ENCODE data around the gene BACH2. TPM values are rescaled to one million over a fixed set of nuclear protein-coding genes. Genes with fewer than 3 reads are reported as not detected.

Gene BACH2
- total RNA-seq, 1 donor from 2014 or later, result 34.1 TPM

GRCh38 chr6:90076511-90077415, 219.9 kb downstream of the BACH2 start:
- no peak for DNase-seq (ENCODE audit: low spot score in 2 of 2, unreplicated experiment in 2 of 2)
- H3K27me3 Mint-ChIP-seq (ENCODE audit: low read depth), result no peaks in the 10 kb centered on the region
- no peaks in the 10 kb centered on the region for H3K36me3 Mint-ChIP-seq
- H3K4me1 Mint-ChIP-seq, result peaks cover 22% of the 10 kb centered on the region
- H3K4me3 Mint-ChIP-seq, result no peak overlapping the region
- no peaks in the 10 kb centered on the region for H3K9me3 Mint-ChIP-seq
- no peak overlapping the region for H3K27ac Mint-ChIP-seq
- no peak for TF ChIP-seq CTCF (IDR thresholded peaks at IDR 0.05; ENCODE audit: unreplicated experiment)

- Mint-ChIP-seq H3K36me3 (no peaks in the 10 kb centered on the region), H3K9me3 (no peaks in the 10 kb centered on the region), H3K27ac (no peak overlapping the region), H3K4me3 (no peak overlapping the region), H3K4me1 (peaks cover 22% of the 10 kb centered on the region), H3K27me3 (ENCODE audit: low read depth) (no peaks in the 10 kb centered on the region)
- no peak for TF ChIP-seq CTCF (IDR thresholded peaks at IDR 0.05; ENCODE audit: unreplicated experiment)
- no peak for DNase-seq (ENCODE audit: low spot score in 2 of 2, unreplicated experiment in 2 of 2)
Observed at GRCh38 chr6:90074161-90074850, 222.3 kb downstream of the BACH2 start.

- no peak for DNase-seq (ENCODE audit: low spot score in 2 of 2, unreplicated experiment in 2 of 2)
- no peak for TF ChIP-seq CTCF (IDR thresholded peaks at IDR 0.05; ENCODE audit: unreplicated experiment)
- H3K9me3 Mint-ChIP-seq, result no peaks in the 10 kb centered on the region
- no peak overlapping the region for H3K27ac Mint-ChIP-seq
- H3K36me3 Mint-ChIP-seq, result no peaks in the 10 kb centered on the region
- H3K4me1 Mint-ChIP-seq, result peaks cover 21% of the 10 kb centered on the region
- no peaks in the 10 kb centered on the region for H3K27me3 Mint-ChIP-seq (ENCODE audit: low read depth)
- no peak overlapping the region for H3K4me3 Mint-ChIP-seq
Observed at GRCh38 chr6:90072935-90073464, 223.6 kb downstream of the BACH2 start.

DNA sequence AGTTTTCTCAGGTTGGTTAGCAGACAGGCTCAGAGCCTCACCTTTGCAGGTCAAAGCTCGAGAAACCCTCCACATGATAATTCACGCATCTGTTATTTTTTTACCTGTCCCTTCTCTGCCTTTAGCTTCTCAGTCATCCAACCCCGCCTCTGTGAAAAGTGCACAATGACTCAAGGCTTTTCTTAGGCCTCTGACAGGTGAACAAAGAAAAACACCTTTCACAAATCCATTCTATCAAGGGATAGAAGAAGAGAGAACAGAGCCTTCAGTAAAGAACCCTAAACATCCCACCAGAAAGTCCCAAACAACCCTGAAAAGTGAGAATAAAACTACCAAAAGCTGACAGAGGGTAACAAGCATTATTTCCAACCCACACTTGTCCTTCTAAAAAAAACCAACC, 224.1 kb downstream of the BACH2 start:
- H3K9me3 Mint-ChIP-seq, result no peaks in the 10 kb centered on the region
- DNase-seq (ENCODE audit: low spot score in 2 of 2, unreplicated experiment in 2 of 2), result no peak
- no peak overlapping the region for H3K27ac Mint-ChIP-seq
- no peak overlapping the region for H3K4me3 Mint-ChIP-seq
- no peaks in the 10 kb centered on the region for H3K36me3 Mint-ChIP-seq
- no peak for TF ChIP-seq CTCF (IDR thresholded peaks at IDR 0.05; ENCODE audit: unreplicated experiment)
- H3K4me1 Mint-ChIP-seq, result peaks cover 20% of the 10 kb centered on the region
- H3K27me3 Mint-ChIP-seq (ENCODE audit: low read depth), result no peaks in the 10 kb centered on the region

- H3K27ac Mint-ChIP-seq, result no peak overlapping the region
- H3K9me3 Mint-ChIP-seq, result peaks cover 4% of the 10 kb centered on the region
- H3K4me3 Mint-ChIP-seq, result no peak overlapping the region
- no peak for TF ChIP-seq CTCF (IDR thresholded peaks at IDR 0.05; ENCODE audit: unreplicated experiment)
- DNase-seq (ENCODE audit: low spot score in 2 of 2, unreplicated experiment in 2 of 2), result no peak
- no peaks in the 10 kb centered on the region for H3K27me3 Mint-ChIP-seq (ENCODE audit: low read depth)
- peaks cover 5% of the 10 kb centered on the region for H3K36me3 Mint-ChIP-seq
- peaks cover 14% of the 10 kb centered on the region for H3K4me1 Mint-ChIP-seq
Observed at GRCh38 chr6:90068703-90069523, 227.7 kb downstream of the BACH2 start.

Data from mesothelial cell of epicardium (in vitro differentiated cells).